ENCODE data around the gene IFITM1.
"Not testable (repeated sequence)": the region's sequence is repeated elsewhere in the genome, so short reads cannot be mapped to it uniquely, and the experiment has no call there.

DNA sequence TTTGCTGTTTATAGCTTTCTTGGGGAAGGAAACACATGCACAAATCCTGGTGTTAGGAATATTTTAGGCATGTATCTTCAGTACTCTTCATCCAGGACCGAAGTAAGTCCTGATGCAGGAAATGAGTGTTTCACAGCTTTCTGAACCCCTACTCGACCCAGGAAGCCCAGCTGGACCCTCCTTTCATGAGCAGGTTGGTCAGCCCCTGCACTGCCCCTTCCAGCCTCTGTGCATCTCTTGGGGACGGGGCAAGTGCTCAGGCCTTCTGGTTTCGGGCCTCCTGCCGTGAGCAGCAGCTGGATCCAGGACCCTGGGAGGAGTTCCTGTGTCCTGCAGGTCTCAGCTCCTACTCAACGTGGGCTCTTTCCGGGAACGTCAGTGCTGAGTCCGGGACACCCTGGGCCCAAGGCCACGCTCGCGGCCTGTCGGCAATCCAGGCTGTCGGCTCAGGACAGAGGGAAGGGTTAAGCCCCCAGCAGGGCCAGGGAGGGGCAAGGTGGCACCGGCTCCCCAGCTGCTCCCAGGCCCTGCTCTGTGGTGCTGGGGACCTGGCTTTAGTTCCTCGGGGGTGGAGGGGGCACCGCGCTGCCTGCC lies 3.8 kb upstream of the IFITM1 start:
- not testable (repeated sequence) for TF ChIP-seq EZH2phosphoT487 (IDR thresholded peaks at IDR 0.05; ENCODE audit: insufficient read depth, low read depth); EZH2 (IDR thresholded peaks at IDR 0.05; ENCODE audit: insufficient read depth, poor library complexity, severe bottlenecking)
